OCI-LY7 (cell line): ENCODE measurements around the gene IPO9. TPM values are rescaled to one million over a fixed set of nuclear protein-coding genes. Genes with fewer than 3 reads are reported as not detected.

Experiments used
- BruUV-seq: library from RNA; stranded (reverse); fragments of 400-500 nt; replicated peaks from 2 replicates; lab custom pipeline; 2021; lab: Mats Ljungman, UMichigan
- CTCF ChIA-PET: fragments of 300-600 bp; sonication (Branson Sonifier 250); formaldehyde crosslinking; loops from one replicate; lab custom pipeline; 2022; ENCODE audit warnings: antibody characterized with exemption; ENCODE audit not compliant: unreplicated experiment; lab: Charles Lee
- POLR2A ChIA-PET: fragments of 300-600 bp; sonication (Branson Sonifier 250); formaldehyde crosslinking; loops from one replicate; lab custom pipeline; 2022; ENCODE audit warnings: antibody characterized with exemption; lab: Charles Lee
- DNase-seq: peaks from one replicate; pipeline ENCODE4 v3.0.0-alpha.2; 2015; ENCODE audit warnings: low spot score
- H2AFZ ChIP-seq: fragments of 200-600 bp; sonication (generic), shearing (Covaris generic); 2 replicates; pipeline ENCODE4 v1.6.1; 2014; ENCODE audit warnings: mild to moderate bottlenecking, antibody characterized with exemption, low read length, moderate library complexity
- H3K27ac ChIP-seq: fragments of 200-600 bp; sonication (generic); 2 replicates; pipeline ENCODE4 v1.5.1; 2014; ENCODE audit warnings: mixed run types, low read depth, mild to moderate bottlenecking, moderate library complexity, low read length, inconsistent platforms; ENCODE audit not compliant: poor library complexity, severe bottlenecking
- H3K36me3 ChIP-seq: fragments of 200-600 bp; sonication (generic); 2 replicates; pipeline ENCODE4 v1.6.1; 2014; ENCODE audit warnings: mild to moderate bottlenecking, antibody characterized with exemption, low read length, moderate library complexity, mixed read lengths; ENCODE audit not compliant: insufficient read depth
- H3K4me1 ChIP-seq: fragments of 200-600 bp; sonication (generic); 2 replicates; pipeline ENCODE4 v1.5.1; 2014; ENCODE audit warnings: mild to moderate bottlenecking, low read length; ENCODE audit not compliant: insufficient read depth, poor library complexity, severe bottlenecking
- H3K4me2 ChIP-seq: fragments of 200-600 bp; sonication (generic); 2 replicates; pipeline ENCODE4 v1.6.1; 2014; ENCODE audit warnings: mild to moderate bottlenecking, low read length
- H3K4me3 ChIP-seq: fragments of 200-600 bp; sonication (generic); 2 replicates; pipeline ENCODE4 v1.5.1; 2014; ENCODE audit warnings: mild to moderate bottlenecking, low read depth, low read length; ENCODE audit not compliant: poor library complexity, severe bottlenecking
- H3K79me2 ChIP-seq: fragments of 200-600 bp; sonication (generic); 2 replicates; pipeline ENCODE4 v1.6.1; 2016; ENCODE audit warnings: low read depth, mild to moderate bottlenecking, low read length, moderate library complexity, mixed read lengths; ENCODE audit not compliant: insufficient read depth
- H3K9me2 ChIP-seq: fragments of 200-600 bp; sonication (generic); 2 replicates; pipeline ENCODE4 v1.6.1; 2016; ENCODE audit warnings: mild to moderate bottlenecking, low read length, mixed read lengths; ENCODE audit not compliant: insufficient read depth
- H3K9me3 ChIP-seq: fragments of 200-600 bp; sonication (generic); 2 replicates; pipeline ENCODE4 v1.6.1; 2014; ENCODE audit warnings: mild to moderate bottlenecking, mixed run types, low read length, mixed read lengths
- H4K20me1 ChIP-seq: fragments of 200-600 bp; sonication (generic); 2 replicates; pipeline ENCODE4 v1.6.1; 2014; ENCODE audit warnings: mild to moderate bottlenecking, antibody characterized with exemption, low read length, moderate library complexity, mixed read lengths; ENCODE audit not compliant: insufficient read depth
- EZH2phosphoT487 ChIP-seq: fragments of 200-600 bp; sonication (generic); IDR thresholded peaks from 2 replicates; pipeline ENCODE4 v1.6.1; 2018; ENCODE audit warnings: low read depth, borderline replicate concordance, mild to moderate bottlenecking, mixed run types, antibody characterized with exemption, low read length, moderate library complexity, mixed read lengths
- intact Hi-C: fragments of 100-400 bp; cut with micrococcal nuclease; formaldehyde crosslinking; loops from one replicate; pipeline ENCODE4 v1.10.0; 2022; ENCODE audit not compliant: unreplicated experiment
- total RNA-seq, 2 experiments: library from RNA; depleted of rRNA in 1 of 2; stranded (reverse); fragments of >200 nt in 1 of 2; shearing (Covaris generic) in 1 of 2; gene quantifications; 2 replicates each; pipeline ENCODE4 v1.2.3, GENCODE V29; 2014 to 2022
- TF ChIP-seq, protein P1 (sequence below): fragments of 200-600 bp; sonication (generic); conservative IDR thresholded peaks from 2 replicates; pipeline ENCODE4 v1.5.1; 2014; ENCODE audit warnings: mild to moderate bottlenecking, antibody characterized with exemption, low read length, moderate library complexity, mixed read lengths

The IPO9 gene
- total RNA-seq, 2 experiments from 2014 or later: 47.2 to 67.9 TPM

DNA sequence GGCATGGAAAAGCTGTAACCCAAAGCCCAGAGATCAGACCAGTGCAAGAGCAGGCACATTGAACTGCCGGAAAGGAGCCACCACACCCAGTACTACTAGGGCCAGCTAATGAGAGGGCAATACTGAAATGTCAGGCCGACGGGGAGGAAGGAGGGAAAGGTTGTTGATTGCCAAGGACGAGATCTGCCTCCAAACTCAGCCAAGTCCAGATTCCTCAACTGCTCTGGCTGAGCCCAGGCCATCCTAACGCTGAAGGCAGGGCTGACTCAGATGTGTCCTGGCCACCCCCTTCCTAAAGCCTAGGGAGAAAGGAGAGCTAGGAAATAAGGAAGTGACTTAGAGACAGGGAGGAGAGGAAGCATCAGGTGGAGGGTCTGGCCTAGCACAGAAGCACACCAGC is 42.1 kb upstream of the IPO9 start:
- H2AFZ ChIP-seq: no peak overlapping the region
- H3K79me2 ChIP-seq: no peaks in the 10 kb centered on the region
- no peak overlapping the region for H3K27ac ChIP-seq
- no peak for DNase-seq
- H3K4me2 ChIP-seq: no peak overlapping the region
- no peaks in the 10 kb centered on the region for H3K9me3 ChIP-seq
- ChIA-PET CTCF (interaction anchor here (0.6 kb wide), 1 partner anchor 77 kb away, joined by 4 read pairs; no protein-coding TSS in a partner anchor), POLR2A (no interaction called here)
- H3K4me1 ChIP-seq: peaks cover 9% of the 10 kb centered on the region
- intact Hi-C loops: no loop called here
- H4K20me1 ChIP-seq: no peaks in the 10 kb centered on the region
- H3K4me3 ChIP-seq: no peak overlapping the region
- H3K36me3 ChIP-seq: peaks cover 10% of the 10 kb centered on the region; the same call in 1 of the 2 replicates
- no TSS peak for BruUV-seq
- H3K9me2 ChIP-seq: no peaks in the 10 kb centered on the region
- TF ChIP-seq, protein P1, sequence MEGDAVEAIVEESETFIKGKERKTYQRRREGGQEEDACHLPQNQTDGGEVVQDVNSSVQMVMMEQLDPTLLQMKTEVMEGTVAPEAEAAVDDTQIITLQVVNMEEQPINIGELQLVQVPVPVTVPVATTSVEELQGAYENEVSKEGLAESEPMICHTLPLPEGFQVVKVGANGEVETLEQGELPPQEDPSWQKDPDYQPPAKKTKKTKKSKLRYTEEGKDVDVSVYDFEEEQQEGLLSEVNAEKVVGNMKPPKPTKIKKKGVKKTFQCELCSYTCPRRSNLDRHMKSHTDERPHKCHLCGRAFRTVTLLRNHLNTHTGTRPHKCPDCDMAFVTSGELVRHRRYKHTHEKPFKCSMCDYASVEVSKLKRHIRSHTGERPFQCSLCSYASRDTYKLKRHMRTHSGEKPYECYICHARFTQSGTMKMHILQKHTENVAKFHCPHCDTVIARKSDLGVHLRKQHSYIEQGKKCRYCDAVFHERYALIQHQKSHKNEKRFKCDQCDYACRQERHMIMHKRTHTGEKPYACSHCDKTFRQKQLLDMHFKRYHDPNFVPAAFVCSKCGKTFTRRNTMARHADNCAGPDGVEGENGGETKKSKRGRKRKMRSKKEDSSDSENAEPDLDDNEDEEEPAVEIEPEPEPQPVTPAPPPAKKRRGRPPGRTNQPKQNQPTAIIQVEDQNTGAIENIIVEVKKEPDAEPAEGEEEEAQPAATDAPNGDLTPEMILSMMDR: no peak
- TF ChIP-seq EZH2phosphoT487: no peak

DNA sequence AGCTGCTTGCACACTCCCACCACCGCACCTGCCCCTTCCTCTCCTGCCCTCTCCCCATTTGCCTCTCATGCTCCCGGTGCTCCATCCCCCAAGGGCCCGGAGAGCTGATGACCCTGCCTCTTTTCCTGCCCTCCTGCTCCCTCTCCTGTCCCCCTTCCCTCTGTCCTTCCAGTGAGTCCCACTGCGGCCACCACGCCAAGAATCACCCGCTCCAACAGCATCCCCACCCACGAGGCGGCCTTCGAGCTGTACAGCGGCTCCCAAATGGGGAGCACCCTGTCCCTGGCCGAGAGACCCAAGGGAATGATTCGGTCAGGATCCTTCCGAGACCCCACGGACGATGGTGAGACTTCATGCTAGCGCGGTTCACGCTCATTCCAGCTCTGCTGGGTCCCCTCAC is 40.7 kb upstream of the IPO9 start:
- intact Hi-C loops: no loop called here
- no peak overlapping the region for H3K27ac ChIP-seq
- ChIA-PET CTCF (no interaction called here), POLR2A (interaction anchor here (1.6 kb wide), 1 partner anchor 10 kb away, joined by 8 read pairs; no protein-coding TSS in a partner anchor)
- H2AFZ ChIP-seq: no peak overlapping the region
- H3K36me3 ChIP-seq: no peaks in the 10 kb centered on the region
- H3K9me2 ChIP-seq: no peaks in the 10 kb centered on the region
- H3K79me2 ChIP-seq: no peaks in the 10 kb centered on the region
- peaks cover 14% of the 10 kb centered on the region for H3K4me1 ChIP-seq
- H3K4me3 ChIP-seq: no peak overlapping the region
- BruUV-seq: no TSS peak
- no peak for DNase-seq
- no peak for TF ChIP-seq EZH2phosphoT487
- TF ChIP-seq, protein P1: no peak
- no peaks in the 10 kb centered on the region for H4K20me1 ChIP-seq
- H3K9me3 ChIP-seq: no peaks in the 10 kb centered on the region
- H3K4me2 ChIP-seq: no peak overlapping the region

DNA sequence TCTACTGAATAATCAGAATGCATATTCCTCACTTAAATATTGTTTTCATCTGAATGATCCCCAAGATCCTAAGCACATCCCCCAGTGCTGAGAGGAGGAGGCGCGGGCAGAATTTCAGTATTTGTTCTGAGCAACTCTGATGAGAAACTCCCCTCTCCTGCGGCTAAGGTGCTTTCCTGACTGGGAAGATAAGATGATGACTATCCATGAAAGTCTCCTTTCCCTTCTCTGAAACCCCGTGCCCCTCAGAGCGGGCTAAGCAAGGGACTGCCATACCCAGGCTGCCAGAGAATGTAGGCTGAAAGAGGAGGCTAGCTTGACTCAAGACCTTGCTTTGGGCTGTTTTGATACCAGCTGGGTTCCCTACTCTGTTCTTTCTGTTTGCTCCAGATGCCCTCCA is 39.7 kb upstream of the IPO9 start:
- intact Hi-C loops: no loop called here
- Histone ChIP-seq H3K4me2 (no peak overlapping the region), H3K4me3 (no peak overlapping the region), H3K9me3 (no peaks in the 10 kb centered on the region), H3K36me3 (no peaks in the 10 kb centered on the region), H3K79me2 (no peaks in the 10 kb centered on the region), H4K20me1 (no peaks in the 10 kb centered on the region), H3K4me1 (peaks cover 14% of the 10 kb centered on the region), H3K9me2 (no peaks in the 10 kb centered on the region), H3K27ac (no peak overlapping the region), H2AFZ (no peak overlapping the region)
- no TSS peak for BruUV-seq
- no peak for DNase-seq
- CTCF ChIA-PET: interaction anchor here (1.3 kb wide), 1 partner anchor 74 kb away, joined by 3 read pairs; no protein-coding TSS in a partner anchor
- TF ChIP-seq, protein P1: no peak
- no peak for TF ChIP-seq EZH2phosphoT487
- POLR2A ChIA-PET: interaction anchor here (1.6 kb wide), 1 partner anchor 11 kb away, joined by 8 read pairs; no protein-coding TSS in a partner anchor
